ENCODE measurements around the gene KTN1. TPM values are rescaled to one million over a fixed set of nuclear protein-coding genes. Genes with fewer than 3 reads are reported as not detected.

KTN1 gene
- total and polyA plus RNA-seq, 2 experiments from 2014 or later, result 124 to 607 TPM

- TF ChIP-seq EZH2 (IDR thresholded peaks at IDR 0.05; ENCODE audit: low read depth, unreplicated experiment) (no peak), EZH2phosphoT487 (IDR thresholded peaks at IDR 0.05; ENCODE audit: unreplicated experiment) (no peak), JUNB (IDR thresholded peaks at IDR 0.05; ENCODE audit: unreplicated experiment) (no peak), CTCF (conservative IDR thresholded peaks at IDR 0.05; ENCODE audit: low read depth in 2 of 2) (no peak)
These were observed 131.3 kb downstream of the KTN1 start (continued) for GRCh38 chr14:55711175-55711811.

GRCh38 chr14:55712491-55712890 is 132.5 kb downstream of the KTN1 start:
- H3K36me3 ChIP-seq (ENCODE audit: insufficient read depth), result no peaks in the 10 kb centered on the region
- H4K20me1 ChIP-seq (replicated peaks; ENCODE audit: insufficient read depth), result no peaks in the 10 kb centered on the region
- H3K4me2 ChIP-seq, result no peak overlapping the region
- H3K4me1 ChIP-seq (ENCODE audit: insufficient read depth), result no peaks in the 10 kb centered on the region
- no peak for ATAC-seq
- Mint-ChIP-seq H3K27me3 (ENCODE audit: insufficient read depth, low read depth, poor library complexity) (peaks cover 1% of the 10 kb centered on the region), H3K27ac (no peak overlapping the region), H3K4me1 (peaks cover 4% of the 10 kb centered on the region), H3K4me3 (no peak overlapping the region), H3K36me3 (ENCODE audit: low read depth) (no peaks in the 10 kb centered on the region), H3K9me3 (no peaks in the 10 kb centered on the region; the same call in 2 of the 3 replicates)
- 0 out of 2 replicates have a peak, but pooled peaks cover 4% of the 10 kb centered on the region for H3K9me2 ChIP-seq (ENCODE audit: insufficient read depth)
- H2AFZ ChIP-seq, result no peak overlapping the region
- H3K27ac ChIP-seq (ENCODE audit: low read depth), result no peak overlapping the region
- no peaks in the 10 kb centered on the region for H3K27me3 ChIP-seq (ENCODE audit: insufficient read depth)
- H3K79me2 ChIP-seq (replicated peaks; ENCODE audit: insufficient read depth), result no peaks in the 10 kb centered on the region
- H3F3A ChIP-seq (replicated peaks; ENCODE audit: low read depth), result no peaks in the 10 kb centered on the region
- no peak overlapping the region for H3K4me3 ChIP-seq
- DNase-seq (ENCODE audit: low spot score), result no peak
- TF ChIP-seq NANOG (IDR thresholded peaks at IDR 0.05; ENCODE audit: borderline replicate concordance) (no peak), STAT1 (IDR thresholded peaks at IDR 0.05; ENCODE audit: unreplicated experiment) (no peak), EZH2phosphoT487 (IDR thresholded peaks at IDR 0.05; ENCODE audit: unreplicated experiment) (no peak), ZNF331 (CRISPR knock-in tag; IDR thresholded peaks at IDR 0.05; ENCODE audit: low read depth) (no peak), POLR2AphosphoS5 (IDR thresholded peaks at IDR 0.05; ENCODE audit: low read depth) (no peak), JUNB (IDR thresholded peaks at IDR 0.05; ENCODE audit: unreplicated experiment) (no peak), CREB1 (CRISPR knock-in tag; IDR thresholded peaks at IDR 0.05; ENCODE audit: low read depth) (no peak), REST (IDR thresholded peaks at IDR 0.05; ENCODE audit: unreplicated experiment) (no peak), ZNF114 (CRISPR knock-in tag; IDR thresholded peaks at IDR 0.05) (no peak), CTCF (conservative IDR thresholded peaks at IDR 0.05; ENCODE audit: low read depth in 2 of 2) (no peak), ETS1 (IDR thresholded peaks at IDR 0.05) (no peak)
